Kidney epithelial cell (primary cell): ENCODE results near the gene PXN. TPM values are rescaled to one million over a fixed set of nuclear protein-coding genes. Genes with fewer than 3 reads are reported as not detected.
"Not testable (repeated sequence)": the region's sequence is repeated elsewhere in the genome, so short reads cannot be mapped to it uniquely, and the experiment has no call there.

Experiments
- DNase-seq: peaks from one replicate; pipeline ENCODE4 v3.0.0-alpha.2; 2010; ENCODE audit warnings: low read depth
- H3K27me3 ChIP-seq: 2 replicates; pipeline ENCODE4 v1.6.0; 2011; ENCODE audit warnings: low read length; ENCODE audit not compliant: control insufficient read depth, insufficient read depth
- H3K36me3 ChIP-seq: 2 replicates; pipeline ENCODE4 v1.5.1; 2011; ENCODE audit warnings: low read length; ENCODE audit not compliant: control insufficient read depth, insufficient read depth
- H3K4me3 ChIP-seq: 2 replicates; pipeline ENCODE4 v1.5.1; 2011; ENCODE audit warnings: low read depth, mild to moderate bottlenecking, control low read depth, low read length
- CTCF ChIP-seq: IDR thresholded peaks from 2 replicates; pipeline ENCODE4 v1.5.1; 2011; ENCODE audit warnings: mild to moderate bottlenecking, moderate library complexity, low read length, control low read depth, inconsistent platforms; ENCODE audit not compliant: insufficient read depth, poor library complexity, severe bottlenecking
- total RNA-seq: library from RNA; depleted of rRNA; stranded (reverse); fragments of >200 nt; gene quantifications from 2 replicates; pipeline ENCODE4 v1.2.3, GENCODE V29; 2015

The PXN gene
- total RNA-seq, 1 donor from 2014 or later, result 88.1 TPM

- peaks cover 4% of the 10 kb centered on the region for H3K36me3 ChIP-seq
- DNase-seq, result no peak
These were observed 65.1 kb downstream of the PXN start for GRCh38 chr12:120200364-120200800.

GRCh38 chr12:120199595-120200306 is 65.8 kb downstream of the PXN start:
- peaks cover 4% of the 10 kb centered on the region for H3K36me3 ChIP-seq

More at GRCh38 chr12:120200364-120200800, 65.1 kb downstream of the PXN start:
- TF ChIP-seq CTCF, result no peak
- H3K4me3 ChIP-seq, result peak overlapping the region; percentile 100
- no peaks in the 10 kb centered on the region for H3K27me3 ChIP-seq

GRCh38 chr12:120199025-120199424 is 66.5 kb downstream of the PXN start:
- peaks cover 4% of the 10 kb centered on the region for H3K36me3 ChIP-seq
- H3K4me3 ChIP-seq, result no peak overlapping the region
- TF ChIP-seq CTCF, result no peak
- no peak for DNase-seq
- H3K27me3 ChIP-seq, result no peaks in the 10 kb centered on the region

More at GRCh38 chr12:120199595-120200306, 65.8 kb downstream of the PXN start:
- TF ChIP-seq CTCF, result no peak
- Histone ChIP-seq H3K4me3 (peak overlapping the region; percentile 100), H3K27me3 (no peaks in the 10 kb centered on the region)
- peak; percentile 19 for DNase-seq

- DNase-seq, result no peak
- Histone ChIP-seq H3K36me3 (peaks cover 4% of the 10 kb centered on the region), H3K27me3 (no peaks in the 10 kb centered on the region), H3K4me3 (no peak overlapping the region)
- no peak for TF ChIP-seq CTCF
These were observed 68.0 kb downstream of the PXN start for GRCh38 chr12:120197542-120197887.

- not testable (repeated sequence) for DNase-seq, H3K4me3 ChIP-seq, H3K27me3 ChIP-seq, H3K36me3 ChIP-seq
These were observed 68.6 kb downstream of the PXN start for GRCh38 chr12:120196817-120197541.

- no peak for TF ChIP-seq CTCF
- Histone ChIP-seq H3K27me3 (no peaks in the 10 kb centered on the region), H3K36me3 (peaks cover 4% of the 10 kb centered on the region), H3K4me3 (no peak overlapping the region)
- DNase-seq, result no peak
These were observed 69.2 kb downstream of the PXN start for GRCh38 chr12:120196363-120196762.
